Right lobe of liver (tissue), 6 donors: Measurements from ENCODE around the gene TLCD3A. TPM values are rescaled to one million over a fixed set of nuclear protein-coding genes. Genes with fewer than 3 reads are reported as not detected.

Experiments
- ATAC-seq, 4 donors: fragments of 200-7000 bp; cut with Tn5 transposase; one replicate each; pipeline ENCODE4 v1.9.1; 2020; ENCODE audit warnings: mild to moderate bottlenecking in 4 of 4, moderate library complexity in 4 of 4
- DNase-seq, 3 donors: peaks; one replicate each; pipeline ENCODE4 v3.0.0-alpha.2; 2020
- H3K27ac ChIP-seq, 3 donors: fragments of 200-600 bp; one replicate each; pipeline ENCODE4 v1.8.0; 2022
- H3K27me3 ChIP-seq, 2 donors: fragments of 200-600 bp; one replicate each; pipeline ENCODE4 v1.8.0; 2022
- H3K36me3 ChIP-seq, 4 donors: fragments of 200-600 bp; sonication (generic) in 1 of 4; one replicate each; pipeline versions ENCODE4 v1.5.1 to v1.8.0; 2017 to 2022; ENCODE audit warnings: control low read depth in 1 of 4
- H3K4me1 ChIP-seq, 4 donors: fragments of 200-600 bp; sonication (generic) in 1 of 4; one replicate each; pipeline versions ENCODE4 v1.5.1 to v1.8.0; 2017 to 2022; ENCODE audit warnings: control low read depth in 1 of 4
- H3K4me3 ChIP-seq, 3 donors: fragments of 200-600 bp; one replicate each; pipeline ENCODE4 v1.8.0; 2022
- H3K9me3 ChIP-seq, 4 donors: fragments of 200-600 bp; sonication (generic) in 1 of 4; one replicate each; pipeline versions ENCODE4 v1.5.1 to v1.8.0; 2017 to 2022; ENCODE audit warnings: control low read depth in 1 of 4
- POLR2A ChIP-seq: fragments of 450-650 bp; IDR thresholded peaks from one replicate; pipeline ENCODE4 v1.6.1; 2017; ENCODE audit warnings: antibody characterized with exemption, mild to moderate bottlenecking
- WGBS: methylation state at CpG from one replicate; pipeline ENCODE4 v1.1.6; 2018; ENCODE audit warnings: low coverage, low lambda C conversion rate; ENCODE audit not compliant: insufficient coverage; ENCODE audit errors: missing lambda C conversion rate; 5-methylcytosine and 5-hydroxymethylcytosine counted together
- intact Hi-C, 2 donors: fragments of 100-400 bp; cut with DNase I; formaldehyde crosslinking; loops; one replicate each; pipeline versions ENCODE4 v1.11.2 to v1.14.1; 2022
- total RNA-seq, 6 experiments: library from RNA; depleted of rRNA in 2 of 6; stranded (reverse); fragments of >200 nt in 2 of 6; fragmentation: NEBNext Ultra II Directional in 3 of 6; extraction: Animal tissue kit (Norgen Biotek cat#: 25700) in 3 of 6; gene quantifications; one replicate each; pipeline versions ENCODE4 v1.1.0 to v1.2.4, GENCODE V29; 2016 to 2023
- TF ChIP-seq, protein P1 (sequence below), 4 donors: fragments of 200-600 bp in 3 of 4; fragments of 450-650 bp in 1 of 4; IDR thresholded peaks; one replicate each; pipeline versions ENCODE4 v1.5.1 to v1.8.0; 2016 to 2022; ENCODE audit warnings: antibody characterized with exemption in 4 of 4, mild to moderate bottlenecking in 2 of 4
- donor health status: DM: no; HTN: yes; CAD: no.
- donor health status: DM: no; HTN: no; CAD: no.
- donor health status: DM: no; HTN: no; CAD: no.
- donor health status: DM: no; HTN: yes; CAD: no.
- donor health status: DM: no; HTN: yes; CAD: no.

Gene TLCD3A
- total RNA-seq, 6 experiments from 2014 or later: 0.59 to 11.5 (median 1.6) TPM

DNA sequence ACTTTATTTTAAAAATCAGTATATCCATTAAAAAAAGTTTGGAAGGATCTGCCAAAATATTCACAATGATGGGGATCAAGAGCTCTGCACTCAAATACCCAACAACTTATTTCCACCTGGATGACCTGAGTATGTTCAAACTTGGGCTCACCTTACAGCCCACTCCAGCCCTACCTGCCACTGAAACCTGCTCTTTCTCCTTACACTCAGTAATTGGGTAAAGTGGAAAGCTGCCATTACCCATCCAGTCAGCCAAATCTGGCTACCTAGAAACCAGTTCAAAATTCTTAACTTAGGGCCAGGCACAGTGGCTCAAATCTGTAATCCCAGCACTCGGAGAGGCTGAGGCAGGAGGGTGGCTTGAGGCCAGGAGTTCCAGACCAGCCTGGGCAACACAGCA lies 27.4 kb upstream of the TLCD3A start:
- TF ChIP-seq, protein P1, sequence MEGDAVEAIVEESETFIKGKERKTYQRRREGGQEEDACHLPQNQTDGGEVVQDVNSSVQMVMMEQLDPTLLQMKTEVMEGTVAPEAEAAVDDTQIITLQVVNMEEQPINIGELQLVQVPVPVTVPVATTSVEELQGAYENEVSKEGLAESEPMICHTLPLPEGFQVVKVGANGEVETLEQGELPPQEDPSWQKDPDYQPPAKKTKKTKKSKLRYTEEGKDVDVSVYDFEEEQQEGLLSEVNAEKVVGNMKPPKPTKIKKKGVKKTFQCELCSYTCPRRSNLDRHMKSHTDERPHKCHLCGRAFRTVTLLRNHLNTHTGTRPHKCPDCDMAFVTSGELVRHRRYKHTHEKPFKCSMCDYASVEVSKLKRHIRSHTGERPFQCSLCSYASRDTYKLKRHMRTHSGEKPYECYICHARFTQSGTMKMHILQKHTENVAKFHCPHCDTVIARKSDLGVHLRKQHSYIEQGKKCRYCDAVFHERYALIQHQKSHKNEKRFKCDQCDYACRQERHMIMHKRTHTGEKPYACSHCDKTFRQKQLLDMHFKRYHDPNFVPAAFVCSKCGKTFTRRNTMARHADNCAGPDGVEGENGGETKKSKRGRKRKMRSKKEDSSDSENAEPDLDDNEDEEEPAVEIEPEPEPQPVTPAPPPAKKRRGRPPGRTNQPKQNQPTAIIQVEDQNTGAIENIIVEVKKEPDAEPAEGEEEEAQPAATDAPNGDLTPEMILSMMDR (IDR thresholded peaks at IDR 0.05): no peak
- no peak for TF ChIP-seq POLR2A
- Histone ChIP-seq H3K27ac (no peak overlapping the region), H3K9me3 (no peaks in the 10 kb centered on the region), H3K4me1 (no peaks in the 10 kb centered on the region), H3K27me3 (no peaks in the 10 kb centered on the region), H3K36me3 (peaks cover 0 to 22% (median 8%) of the 10 kb centered on the region in 4 donors), H3K4me3 (no peak overlapping the region)
- ATAC-seq (no peak), DNase-seq (no peak)
- 70% methylated on average over 1 of the region's 1 CpG for WGBS
- intact Hi-C loops: loop anchor here in 1 of 2 donors (5.0 kb wide), 1 partner anchor 288 kb away; no protein-coding TSS in a partner anchor

DNA sequence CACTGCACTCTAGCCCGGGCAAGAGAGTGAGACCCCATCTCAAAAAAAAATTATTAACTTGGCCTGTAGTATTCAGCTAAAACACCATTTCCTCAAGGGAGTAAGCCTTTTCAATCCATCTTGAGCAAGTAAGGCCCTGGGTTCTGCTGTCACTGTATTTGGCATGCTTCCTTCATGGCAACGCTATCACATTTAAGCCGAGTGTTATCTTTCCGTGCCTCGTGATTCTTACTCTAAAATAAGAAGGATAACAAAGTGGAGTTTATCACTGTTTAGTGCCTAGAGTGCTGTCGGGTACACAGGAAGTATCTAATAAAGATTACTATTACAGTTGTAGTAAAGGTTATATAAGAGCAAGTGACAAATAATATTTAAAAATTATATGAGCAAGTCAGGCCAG lies 26.5 kb upstream of the TLCD3A start:
- 55% methylated on average over 6 of the region's 6 CpGs for WGBS
- intact Hi-C loops: loop anchor here in 1 of 2 donors (5.0 kb wide), 1 partner anchor 289 kb away; no protein-coding TSS in a partner anchor
- TF ChIP-seq POLR2A: no peak
- no peak for DNase-seq
- peaks cover 0 to 27% (median 9%) of the 10 kb centered on the region in 4 donors for H3K36me3 ChIP-seq
- H3K27ac ChIP-seq: no peak overlapping the region
- H3K9me3 ChIP-seq: no peaks in the 10 kb centered on the region
- no peaks in the 10 kb centered on the region for H3K27me3 ChIP-seq
- no peak overlapping the region for H3K4me3 ChIP-seq
- H3K4me1 ChIP-seq: no peaks in the 10 kb centered on the region
- ATAC-seq: peak; percentile 27 to 53 (median 33)

DNA sequence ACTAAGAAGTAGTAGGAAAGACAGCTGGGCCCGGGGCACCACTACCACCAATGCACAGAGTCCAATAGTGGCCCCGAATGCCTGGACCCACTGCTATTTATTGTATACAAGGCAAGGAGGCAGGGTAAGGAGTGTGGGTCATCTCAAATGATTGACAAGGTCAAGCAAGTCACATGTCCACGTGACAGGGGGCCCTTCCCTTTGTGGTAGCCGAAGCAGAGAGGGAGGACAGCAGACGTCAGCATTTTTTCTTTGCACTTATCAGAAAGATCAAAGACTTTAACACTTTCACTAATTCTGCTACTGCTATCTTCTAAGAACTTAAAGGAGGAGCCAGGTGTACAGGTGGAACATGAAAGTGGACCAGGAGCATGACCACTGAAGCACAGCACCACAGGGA lies 24.3 kb upstream of the TLCD3A start:
- no peak overlapping the region for H3K4me3 ChIP-seq
- H3K27me3 ChIP-seq: no peaks in the 10 kb centered on the region
- DNase-seq (no peak), ATAC-seq (no peak)
- no peaks in the 10 kb centered on the region for H3K9me3 ChIP-seq
- peaks cover 0 to 5% (median 0%) of the 10 kb centered on the region in 4 donors for H3K4me1 ChIP-seq
- no peak for TF ChIP-seq POLR2A
- TF ChIP-seq, protein P1 (IDR thresholded peaks at IDR 0.05): no peak
- no peak overlapping the region for H3K27ac ChIP-seq
- intact Hi-C loops: loop anchor here in 1 of 2 donors (5.0 kb wide), 1 partner anchor 291 kb away; no protein-coding TSS in a partner anchor
- H3K36me3 ChIP-seq: peaks cover 0 to 27% (median 9%) of the 10 kb centered on the region in 4 donors
- WGBS: 27% methylated on average over 3 of the region's 5 CpGs

DNA sequence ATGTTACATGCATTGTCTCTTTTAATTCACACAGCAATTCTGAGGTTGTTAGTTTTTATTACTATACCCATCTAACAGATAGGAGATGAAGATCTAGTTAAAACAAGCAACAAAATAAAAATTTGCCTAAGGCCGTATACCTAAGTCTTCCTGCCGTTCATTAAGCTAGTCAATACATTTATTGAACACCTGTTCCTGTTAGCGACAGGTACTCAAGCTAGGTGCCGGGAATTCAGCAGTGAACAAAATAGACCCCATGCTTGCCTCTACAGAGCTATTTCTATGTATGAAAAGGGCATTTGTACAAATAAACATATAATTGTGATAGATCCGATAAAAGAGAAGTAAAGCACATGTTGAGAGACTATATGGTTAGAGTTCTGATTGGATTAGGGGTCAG lies 14.3 kb upstream of the TLCD3A start:
- intact Hi-C loops: no loop called here

More for the DNA sequence above, 14.3 kb upstream of the TLCD3A start:
- no peak for TF ChIP-seq POLR2A
- TF ChIP-seq, protein P1 (IDR thresholded peaks at IDR 0.05): no peak
- Histone ChIP-seq H3K4me3 (no peak overlapping the region), H3K27me3 (no peaks in the 10 kb centered on the region), H3K27ac (no peak overlapping the region), H3K36me3 (no peaks in the 10 kb centered on the region), H3K9me3 (no peaks in the 10 kb centered on the region), H3K4me1 (peaks cover 0 to 23% (median 11%) of the 10 kb centered on the region in 4 donors)
- ATAC-seq: no peak
- WGBS: 87% methylated on average over 5 of the region's 5 CpGs
- DNase-seq: no peak
